ENCODE measurements around the gene CCDC66. TPM values are rescaled to one million over a fixed set of nuclear protein-coding genes. Genes with fewer than 3 reads are reported as not detected.

The CCDC66 gene
- total RNA-seq = 51.7 and 53.7 TPM in 2 replicates
- total RNA-seq (2013) = 45.2 TPM
- polyA plus RNA-seq = 12.3 and 15.7 TPM in 2 replicates
- 13.5 and 24.3 TPM in 2 replicates for polyA minus RNA-seq

DNA sequence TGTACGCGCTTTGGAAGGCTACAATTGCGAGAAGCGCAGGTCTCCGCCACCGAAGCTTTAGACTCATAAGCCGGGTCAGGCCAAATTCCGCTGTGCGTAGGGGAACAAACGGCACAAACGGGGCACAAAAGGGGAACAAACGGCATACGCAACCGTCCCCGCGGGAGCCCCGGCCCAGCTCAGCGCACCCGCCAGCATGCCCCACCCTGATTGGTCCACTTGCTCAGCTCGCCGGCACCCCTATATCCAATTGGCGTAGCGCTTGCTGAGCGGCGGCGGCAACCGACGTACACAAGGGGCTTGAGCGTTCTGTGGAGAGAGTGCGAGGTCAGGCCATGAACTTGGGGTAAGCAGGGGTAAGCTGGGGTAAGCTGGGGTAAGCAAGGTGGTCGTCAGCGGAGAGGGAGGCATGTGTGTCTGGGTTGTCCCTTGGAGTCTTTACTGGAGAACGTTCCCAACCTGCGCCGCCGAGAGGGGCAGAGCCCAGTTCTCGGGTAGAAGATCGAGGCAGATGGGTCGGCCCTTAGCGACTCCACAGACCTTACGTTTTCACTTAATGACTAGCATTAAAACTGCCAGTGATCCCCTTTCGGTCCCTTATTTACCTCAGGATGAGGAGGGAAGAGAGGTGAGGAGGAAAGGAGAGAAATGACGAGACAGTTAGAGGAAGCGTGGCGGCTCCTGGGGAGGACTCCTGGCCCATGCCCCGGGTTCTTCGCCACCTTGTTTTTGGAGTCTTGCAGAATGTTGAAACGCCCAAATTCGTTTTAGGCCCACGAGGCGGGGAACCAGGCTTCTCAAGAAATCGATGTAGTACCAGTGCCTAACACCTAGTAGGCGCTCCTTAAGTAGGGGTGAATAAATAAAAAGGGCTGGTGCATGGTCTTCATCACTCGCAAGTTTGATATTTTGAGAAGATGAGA, at the start of gene CCDC66:
CCDC66 (plus strand) TSS at position 268 of the 923 bp plus-strand sequence; CDS start at position 336, 68 bp downstream.
- TF ChIP-seq, protein P1, sequence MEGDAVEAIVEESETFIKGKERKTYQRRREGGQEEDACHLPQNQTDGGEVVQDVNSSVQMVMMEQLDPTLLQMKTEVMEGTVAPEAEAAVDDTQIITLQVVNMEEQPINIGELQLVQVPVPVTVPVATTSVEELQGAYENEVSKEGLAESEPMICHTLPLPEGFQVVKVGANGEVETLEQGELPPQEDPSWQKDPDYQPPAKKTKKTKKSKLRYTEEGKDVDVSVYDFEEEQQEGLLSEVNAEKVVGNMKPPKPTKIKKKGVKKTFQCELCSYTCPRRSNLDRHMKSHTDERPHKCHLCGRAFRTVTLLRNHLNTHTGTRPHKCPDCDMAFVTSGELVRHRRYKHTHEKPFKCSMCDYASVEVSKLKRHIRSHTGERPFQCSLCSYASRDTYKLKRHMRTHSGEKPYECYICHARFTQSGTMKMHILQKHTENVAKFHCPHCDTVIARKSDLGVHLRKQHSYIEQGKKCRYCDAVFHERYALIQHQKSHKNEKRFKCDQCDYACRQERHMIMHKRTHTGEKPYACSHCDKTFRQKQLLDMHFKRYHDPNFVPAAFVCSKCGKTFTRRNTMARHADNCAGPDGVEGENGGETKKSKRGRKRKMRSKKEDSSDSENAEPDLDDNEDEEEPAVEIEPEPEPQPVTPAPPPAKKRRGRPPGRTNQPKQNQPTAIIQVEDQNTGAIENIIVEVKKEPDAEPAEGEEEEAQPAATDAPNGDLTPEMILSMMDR (IDR thresholded peaks at IDR 0.05) = peak; percentile 81
- no peak for TF ChIP-seq EZH2 (IDR thresholded peaks at IDR 0.05; ENCODE audit: borderline replicate concordance, insufficient read depth, low read depth, low read length, poor library complexity, severe bottlenecking)
- Histone ChIP-seq H3K79me2 (ENCODE audit: control insufficient read depth, insufficient read depth, low read length) (peaks cover 18% of the 10 kb centered on the region), H3K4me2 (replicated peaks; ENCODE audit: low read depth, low read length, poor library complexity, severe bottlenecking) (peak within 1 kb of the TSS; percentile 78), H4K20me1 (ENCODE audit: control insufficient read depth, insufficient read depth, low read length, poor library complexity, severe bottlenecking) (no peaks in the 10 kb centered on the region), H3K4me3 (ENCODE audit: control extremely low read depth in 1 of 5, extremely low read depth in 1 of 5, insufficient read depth in 1 of 5, low read depth in 2 of 5, low read length in 4 of 5) (peak within 1 kb of the TSS; percentile 83 to 97 (median 91)), H3K9me3 (ENCODE audit: control extremely low read depth in 1 of 3, control insufficient read depth in 2 of 3, insufficient read depth in 1 of 3, low read length in 2 of 3) (no peaks in the 10 kb centered on the region), H3K27ac (ENCODE audit: low read length in 2 of 2) (peak within 1 kb of the TSS; percentile 87 to 91), H3K9ac (ENCODE audit: low read length) (peak within 1 kb of the TSS; percentile 76), H3K27me3 (replicated peaks in 1 of 4; ENCODE audit: control extremely low read depth in 1 of 4, control insufficient read depth in 3 of 4, insufficient read depth in 4 of 4, low read length in 3 of 4) (no peaks in the 10 kb centered on the region), H3K4me1 (ENCODE audit: control insufficient read depth in 2 of 2, insufficient read depth in 2 of 2, low read length in 2 of 2) (peaks cover 7 to 8% of the 10 kb centered on the region in 2 donors), H3K36me3 (replicated peaks in 1 of 2; ENCODE audit: control extremely low read depth in 1 of 2, control insufficient read depth in 1 of 2, extremely low read depth in 1 of 2, insufficient read depth in 2 of 2, low read length in 1 of 2) (peaks cover 12% of the 10 kb centered on the region in 2 experiments), H2AFZ (ENCODE audit: insufficient read depth, low read depth, low read length, poor library complexity, severe bottlenecking) (peak within 1 kb of the TSS; percentile 87)
- CTCF ChIA-PET = no interaction called here
- POLR2A ChIA-PET = interaction anchor here (0.6 to 1.0 kb wide), 2 partner anchors 10 to 125 kb away, joined by 3 to 8 read pairs; partner anchors contain the start of gene TASOR
- peak within 1 kb of the TSS; percentile 97 for H3K27ac Mint-ChIP-seq
- intact Hi-C loops (cut with micrococcal nuclease) = loop anchor here (1.0 to 10.0 kb wide), 4 partner anchors 125 to 1452 kb away; partner anchors contain the start of gene FLNB
- H3K27me3 Mint-ChIP-seq = no peaks in the 10 kb centered on the region
- ATAC-seq (ENCODE audit: low read depth) (peak; percentile 98), DNase-seq (peak; percentile 94)
- H3K4me1 Mint-ChIP-seq = peaks cover 19% of the 10 kb centered on the region
- H3K9me3 Mint-ChIP-seq (ENCODE audit: insufficient read depth) = no peaks in the 10 kb centered on the region
- under 1% methylated on average over 44 of the region's 54 CpGs for WGBS (ENCODE audit: insufficient coverage)
- peak within 1 kb of the TSS; percentile 99 for H3K4me3 Mint-ChIP-seq

DNA sequence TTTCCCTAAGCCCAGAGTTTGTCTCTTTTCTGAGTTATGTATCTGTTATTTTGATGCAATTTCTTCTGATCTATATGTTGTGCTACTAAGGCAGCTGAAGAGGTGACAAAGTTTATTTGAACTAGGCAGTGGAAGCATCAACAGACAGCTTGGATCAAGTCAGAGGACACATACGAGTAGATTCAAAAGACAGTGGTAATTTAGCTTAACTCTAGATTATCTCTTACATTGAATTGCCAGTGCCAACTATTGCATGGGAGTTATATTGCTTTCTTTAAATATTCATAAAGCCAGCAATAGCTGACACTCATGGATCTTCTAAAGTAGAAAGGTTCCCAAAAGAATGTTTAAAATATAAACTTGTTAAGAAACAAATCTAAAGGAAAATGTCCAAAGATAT, 37.3 kb upstream of the CCDC66 start:
- ChIA-PET CTCF (no interaction called here), POLR2A (no interaction called here)
- no peak for TF ChIP-seq EZH2 (IDR thresholded peaks at IDR 0.05; ENCODE audit: borderline replicate concordance, insufficient read depth, low read depth, low read length, poor library complexity, severe bottlenecking)
- TF ChIP-seq, protein P1 (IDR thresholded peaks at IDR 0.05) = no peak
- Histone ChIP-seq H3K4me1 (ENCODE audit: control insufficient read depth in 2 of 2, insufficient read depth in 2 of 2, low read length in 2 of 2) (no peaks in the 10 kb centered on the region), H3K27me3 (replicated peaks in 1 of 4; ENCODE audit: control extremely low read depth in 1 of 4, control insufficient read depth in 3 of 4, insufficient read depth in 4 of 4, low read length in 3 of 4) (peaks cover 0 to 7% (median 2%) of the 10 kb centered on the region in 4 experiments), H3K9me3 (ENCODE audit: control extremely low read depth in 1 of 3, control insufficient read depth in 2 of 3, insufficient read depth in 1 of 3, low read length in 2 of 3) (no peaks in the 10 kb centered on the region), H4K20me1 (ENCODE audit: control insufficient read depth, insufficient read depth, low read length, poor library complexity, severe bottlenecking) (no peaks in the 10 kb centered on the region), H3K4me2 (replicated peaks; ENCODE audit: low read depth, low read length, poor library complexity, severe bottlenecking) (no peak overlapping the region), H3K9ac (ENCODE audit: low read length) (no peak overlapping the region), H3K79me2 (ENCODE audit: control insufficient read depth, insufficient read depth, low read length) (no peaks in the 10 kb centered on the region), H3K27ac (ENCODE audit: low read length in 2 of 2) (no peak overlapping the region), H2AFZ (ENCODE audit: insufficient read depth, low read depth, low read length, poor library complexity, severe bottlenecking) (no peak overlapping the region), H3K36me3 (replicated peaks in 1 of 2; ENCODE audit: control extremely low read depth in 1 of 2, control insufficient read depth in 1 of 2, extremely low read depth in 1 of 2, insufficient read depth in 2 of 2, low read length in 1 of 2) (no peaks in the 10 kb centered on the region), H3K4me3 (ENCODE audit: control extremely low read depth in 1 of 5, extremely low read depth in 1 of 5, insufficient read depth in 1 of 5, low read depth in 2 of 5, low read length in 4 of 5) (no peak overlapping the region)
- Mint-ChIP-seq H3K9me3 (ENCODE audit: insufficient read depth) (no peaks in the 10 kb centered on the region), H3K27me3 (peaks cover 40% of the 10 kb centered on the region), H3K4me3 (no peak overlapping the region), H3K27ac (no peak overlapping the region), H3K4me1 (no peaks in the 10 kb centered on the region)
- DNase-seq (no peak), ATAC-seq (ENCODE audit: low read depth) (no peak)
- intact Hi-C loops (cut with micrococcal nuclease) = no loop called here
- WGBS (ENCODE audit: insufficient coverage) = no CpG with 5 or more reads among the region's 1 CpG
